Keratinocyte (primary cell): ENCODE results near the gene CLEC17A.

Source experiments
- CTCF ChIP-seq, 3 experiments: IDR thresholded peaks in 1 of 3; conservative IDR thresholded peaks in 1 of 3; optimal IDR thresholded peaks in 1 of 3; 2 replicates in 2 of 3; 3 replicates in 1 of 3; pipeline versions ENCODE3 to v1.5.1; 2011; ENCODE audit warnings: low read length in 3 of 3, mild to moderate bottlenecking in 3 of 3, moderate library complexity in 2 of 3, control low read depth in 1 of 3, inconsistent platforms in 1 of 3; ENCODE audit not compliant: insufficient read depth in 2 of 3; ENCODE audit errors: extremely low read depth in 1 of 3
- EZH2 ChIP-seq: IDR thresholded peaks from one replicate; pipeline ENCODE4 v1.6.1; 2012; ENCODE audit warnings: inconsistent platforms, mild to moderate bottlenecking, low read length, moderate library complexity

DNA sequence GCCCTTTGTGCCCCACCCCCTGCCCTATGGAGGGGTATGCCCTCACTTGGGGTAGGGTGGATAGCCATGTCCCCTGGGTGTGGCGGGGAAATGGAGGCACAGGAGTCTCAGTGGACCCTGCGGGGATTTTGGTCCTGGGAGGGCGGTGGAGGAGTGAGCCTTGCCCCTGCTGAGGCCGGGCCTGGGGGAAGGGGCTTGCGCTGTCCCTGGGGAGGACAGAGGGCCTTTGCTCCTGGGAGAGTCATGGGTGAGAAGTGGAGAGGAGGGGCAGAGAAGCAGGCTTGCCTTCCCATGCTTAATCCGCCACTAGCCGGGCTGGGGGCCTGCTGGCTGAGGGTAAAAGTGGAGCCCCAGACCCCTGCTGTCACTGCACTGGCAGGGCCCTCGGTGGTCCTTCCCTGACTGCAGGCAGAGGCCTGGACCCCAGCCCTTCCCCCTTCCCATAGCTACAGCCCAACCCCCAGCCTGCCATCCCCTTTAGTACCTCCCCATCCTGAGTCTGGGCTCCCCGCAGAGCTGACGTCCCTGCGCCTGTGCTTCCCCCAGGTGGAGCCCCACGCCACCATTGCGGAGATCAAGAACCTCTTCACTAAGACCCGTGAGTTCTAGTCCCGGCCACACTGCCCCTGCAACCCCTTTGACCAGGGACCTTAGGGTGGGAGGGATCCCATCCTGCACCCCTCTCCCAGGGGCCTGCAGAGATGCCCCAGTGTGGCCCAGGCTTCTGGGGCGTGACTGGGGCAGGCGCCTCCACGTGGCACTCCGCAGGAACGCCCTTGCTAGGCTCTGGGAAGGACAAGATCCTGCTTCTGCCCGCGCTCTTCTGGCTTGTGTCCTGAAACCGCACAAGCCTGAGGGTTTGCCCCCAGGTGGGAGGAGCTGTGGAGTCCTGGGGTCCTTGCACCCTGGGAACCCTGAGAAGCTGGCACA lies 20.0 kb upstream of the CLEC17A start:
- TF ChIP-seq CTCF (optimal IDR thresholded peaks at IDR 0.05 in 1 of 3, IDR thresholded peaks at IDR 0.05 in 1 of 3, conservative IDR thresholded peaks at IDR 0.05 in 1 of 3; ENCODE audit: extremely low read depth in 1 of 3, insufficient read depth in 2 of 3, low read length in 3 of 3), result peak in 1 of 3 experiments; percentile 25
- TF ChIP-seq EZH2, result no peak
